Measurements from ENCODE around the gene FRMPD4.

DNA sequence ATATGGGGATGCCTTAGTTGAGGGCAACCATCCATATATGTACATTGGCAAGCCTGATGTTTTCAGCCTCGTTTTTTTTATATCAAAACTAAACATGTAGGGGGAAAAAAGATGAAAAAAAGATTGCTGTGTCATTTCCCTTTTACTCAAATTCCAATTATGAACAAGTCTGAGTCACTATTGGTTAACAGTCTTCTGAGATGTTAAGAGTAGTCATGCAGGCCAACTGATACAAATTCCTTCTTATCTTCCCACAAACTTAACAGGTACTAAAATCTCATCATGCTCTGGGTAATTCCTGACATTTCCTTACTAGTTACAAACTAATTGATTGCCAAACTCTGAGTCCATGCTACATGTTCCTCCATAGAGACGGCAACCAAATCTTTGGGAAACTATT lies 222.1 kb downstream of the FRMPD4 start:
- TF ChIP-seq, protein P1, sequence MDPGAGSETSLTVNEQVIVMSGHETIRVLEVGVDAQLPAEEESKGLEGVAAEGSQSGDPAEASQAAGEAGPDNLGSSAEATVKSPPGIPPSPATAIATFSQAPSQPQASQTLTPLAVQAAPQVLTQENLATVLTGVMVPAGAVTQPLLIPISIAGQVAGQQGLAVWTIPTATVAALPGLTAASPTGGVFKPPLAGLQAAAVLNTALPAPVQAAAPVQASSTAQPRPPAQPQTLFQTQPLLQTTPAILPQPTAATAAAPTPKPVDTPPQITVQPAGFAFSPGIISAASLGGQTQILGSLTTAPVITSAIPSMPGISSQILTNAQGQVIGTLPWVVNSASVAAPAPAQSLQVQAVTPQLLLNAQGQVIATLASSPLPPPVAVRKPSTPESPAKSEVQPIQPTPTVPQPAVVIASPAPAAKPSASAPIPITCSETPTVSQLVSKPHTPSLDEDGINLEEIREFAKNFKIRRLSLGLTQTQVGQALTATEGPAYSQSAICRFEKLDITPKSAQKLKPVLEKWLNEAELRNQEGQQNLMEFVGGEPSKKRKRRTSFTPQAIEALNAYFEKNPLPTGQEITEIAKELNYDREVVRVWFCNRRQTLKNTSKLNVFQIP (CRISPR knock-in tag; IDR thresholded peaks at IDR 0.05; ENCODE audit: borderline replicate concordance, low read depth): no peak
- no peak for TF ChIP-seq GLIS3 (CRISPR knock-in tag; IDR thresholded peaks at IDR 0.05)
- TF ChIP-seq, protein P2, sequence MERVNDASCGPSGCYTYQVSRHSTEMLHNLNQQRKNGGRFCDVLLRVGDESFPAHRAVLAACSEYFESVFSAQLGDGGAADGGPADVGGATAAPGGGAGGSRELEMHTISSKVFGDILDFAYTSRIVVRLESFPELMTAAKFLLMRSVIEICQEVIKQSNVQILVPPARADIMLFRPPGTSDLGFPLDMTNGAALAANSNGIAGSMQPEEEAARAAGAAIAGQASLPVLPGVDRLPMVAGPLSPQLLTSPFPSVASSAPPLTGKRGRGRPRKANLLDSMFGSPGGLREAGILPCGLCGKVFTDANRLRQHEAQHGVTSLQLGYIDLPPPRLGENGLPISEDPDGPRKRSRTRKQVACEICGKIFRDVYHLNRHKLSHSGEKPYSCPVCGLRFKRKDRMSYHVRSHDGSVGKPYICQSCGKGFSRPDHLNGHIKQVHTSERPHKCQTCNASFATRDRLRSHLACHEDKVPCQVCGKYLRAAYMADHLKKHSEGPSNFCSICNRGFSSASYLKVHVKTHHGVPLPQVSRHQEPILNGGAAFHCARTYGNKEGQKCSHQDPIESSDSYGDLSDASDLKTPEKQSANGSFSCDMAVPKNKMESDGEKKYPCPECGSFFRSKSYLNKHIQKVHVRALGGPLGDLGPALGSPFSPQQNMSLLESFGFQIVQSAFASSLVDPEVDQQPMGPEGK (CRISPR knock-in tag; IDR thresholded peaks at IDR 0.05; ENCODE audit: borderline replicate concordance): no peak
- TF ChIP-seq ZFP3 (CRISPR knock-in tag; IDR thresholded peaks at IDR 0.05): no peak
- no peak for TF ChIP-seq RARB (CRISPR knock-in tag; IDR thresholded peaks at IDR 0.05)
- no peak for TF ChIP-seq TOX (CRISPR knock-in tag; IDR thresholded peaks at IDR 0.05; ENCODE audit: borderline replicate concordance)
- TF ChIP-seq OSR1 (CRISPR knock-in tag; IDR thresholded peaks at IDR 0.05): no peak
- TF ChIP-seq CSDC2 (CRISPR knock-in tag; IDR thresholded peaks at IDR 0.05): no peak
- no peak for TF ChIP-seq ISL1 (CRISPR knock-in tag; IDR thresholded peaks at IDR 0.05)
- TF ChIP-seq PPARA (CRISPR knock-in tag; IDR thresholded peaks at IDR 0.05; ENCODE audit: borderline replicate concordance): no peak
- TF ChIP-seq ZFP30 (CRISPR knock-in tag; IDR thresholded peaks at IDR 0.05): no peak
- TF ChIP-seq TCF4 (CRISPR knock-in tag; IDR thresholded peaks at IDR 0.05; ENCODE audit: borderline replicate concordance): no peak
- no peak for TF ChIP-seq ZNF565 (CRISPR knock-in tag; conservative IDR thresholded peaks at IDR 0.05; ENCODE audit: low read depth)

Measured in SK-N-SH treated with all-trans-retinoic acid at 6 μM for 48 hours (cell line).